HepG2 (cell line): ENCODE measurements around the gene MCC.

Source experiments
- POLR2A ChIP-seq, 2 experiments: IDR thresholded peaks; 2 replicates each; pipeline ENCODE4 v1.6.1; 2011; ENCODE audit warnings: low read depth in 2 of 2, low read length in 2 of 2, mild to moderate bottlenecking in 1 of 2, moderate library complexity in 1 of 2; ENCODE audit not compliant: insufficient read depth in 1 of 2
- ZNF234 ChIP-seq: sonication (generic); formaldehyde crosslinking; conservative IDR thresholded peaks from 2 replicates; pipeline ENCODE4 v1.5.1; 2020; ENCODE audit warnings: mild to moderate bottlenecking, missing genetic modification reagents
- ZNF646 ChIP-seq: sonication (generic); formaldehyde crosslinking; IDR thresholded peaks from 2 replicates; pipeline ENCODE4 v1.9.0; 2021; ENCODE audit warnings: mild to moderate bottlenecking, missing genetic modification reagents
- ZNF775 ChIP-seq: sonication (generic); formaldehyde crosslinking; IDR thresholded peaks from 2 replicates; pipeline ENCODE4 v1.4.0; 2020; ENCODE audit warnings: missing genetic modification reagents, mild to moderate bottlenecking, moderate library complexity, borderline replicate concordance
- TF ChIP-seq, protein P1 (sequence below): IDR thresholded peaks from 2 replicates; pipeline ENCODE4 v1.6.1; 2012; ENCODE audit warnings: inconsistent platforms

DNA sequence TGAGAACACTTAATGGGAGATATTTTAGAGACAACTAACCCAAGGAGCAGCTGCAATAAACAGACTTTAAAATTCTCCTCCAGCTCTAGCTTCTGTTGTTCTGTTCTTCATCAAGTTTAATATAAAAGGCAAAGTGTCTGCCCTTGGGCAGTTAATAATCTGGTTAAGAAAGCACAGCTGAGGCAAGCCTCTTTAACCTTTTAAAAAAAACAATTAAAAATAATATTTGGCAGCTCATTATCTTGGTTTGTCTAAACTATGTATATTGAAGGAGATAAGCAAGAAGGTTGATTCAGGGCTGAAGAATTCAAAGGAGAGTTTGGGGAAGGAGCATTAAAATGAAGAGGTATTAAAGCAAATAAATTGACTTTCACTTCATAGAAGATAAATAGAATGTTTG is 128.8 kb downstream of the MCC start:
- TF ChIP-seq ZNF646 (CRISPR knock-in tag) (no peak), POLR2A (IDR thresholded peaks at IDR 0.05; ENCODE audit: insufficient read depth in 1 of 2, low read depth in 2 of 2, low read length in 2 of 2) (no peak), ZNF775 (no peak), ZNF234 (CRISPR knock-in tag) (no peak)
- TF ChIP-seq, protein P1, sequence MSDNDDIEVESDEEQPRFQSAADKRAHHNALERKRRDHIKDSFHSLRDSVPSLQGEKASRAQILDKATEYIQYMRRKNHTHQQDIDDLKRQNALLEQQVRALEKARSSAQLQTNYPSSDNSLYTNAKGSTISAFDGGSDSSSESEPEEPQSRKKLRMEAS: no peak
